GM12801 (cell line): Measurements from ENCODE around the gene RFLNA.

ENCODE experiments used
- CTCF ChIP-seq: IDR thresholded peaks from one replicate; pipeline ENCODE4 v1.5.1; 2011; ENCODE audit warnings: control low read depth; ENCODE audit not compliant: insufficient read length; ENCODE audit errors: extremely low read depth

The RFLNA gene

DNA sequence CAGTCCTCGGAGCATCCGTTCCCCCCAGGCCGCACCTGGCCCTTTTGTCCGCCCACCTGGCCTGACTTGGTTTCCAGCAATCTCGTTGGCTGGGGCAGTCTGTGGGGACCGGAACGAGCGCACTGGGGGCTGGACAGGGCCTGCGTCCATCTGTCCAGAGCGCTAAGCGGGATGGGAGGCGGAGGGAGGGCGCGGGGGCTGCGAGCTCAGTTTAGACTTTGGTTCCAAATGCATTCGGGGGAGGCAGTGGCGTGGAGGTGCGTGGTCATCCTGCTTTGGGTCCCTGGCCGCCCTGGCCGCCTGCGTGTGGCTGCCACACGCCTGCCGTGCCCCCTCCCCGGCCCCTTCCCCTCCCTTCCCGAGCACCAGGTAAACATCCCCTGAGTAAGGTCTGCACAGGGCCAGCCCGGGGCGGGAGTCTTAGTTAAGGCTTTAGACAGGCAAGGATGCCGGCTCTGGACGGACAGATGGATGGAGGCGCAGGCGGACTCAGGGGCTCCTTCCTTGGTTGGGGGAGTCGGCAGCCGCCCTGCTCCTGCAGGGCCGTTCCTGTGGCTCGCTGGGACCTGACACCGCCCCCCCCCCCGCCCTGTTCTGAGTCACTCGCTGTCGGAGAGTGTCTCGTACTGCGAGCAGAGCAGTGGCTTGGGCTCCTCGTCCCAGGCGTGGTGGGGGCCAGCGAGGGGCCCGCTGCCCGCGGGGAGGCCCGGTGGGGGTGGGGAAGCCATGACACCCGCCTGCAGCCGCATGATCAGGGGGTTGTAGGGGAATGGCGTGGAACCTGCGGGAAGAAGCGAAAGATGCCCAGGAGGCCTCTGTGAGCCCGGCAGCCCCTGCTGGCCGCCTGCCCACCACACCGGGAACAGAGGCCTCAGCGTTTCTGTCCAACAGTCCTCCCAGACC, 30.2 kb downstream of the RFLNA start:
- TF ChIP-seq CTCF = no peak

- TF ChIP-seq CTCF = no peak
Measured at GRCh38 chr12:124326104-124326503, 31.2 kb downstream of the RFLNA start.

GRCh38 chr12:124326871-124327270, 32.0 kb downstream of the RFLNA start:
- TF ChIP-seq CTCF = no peak

DNA sequence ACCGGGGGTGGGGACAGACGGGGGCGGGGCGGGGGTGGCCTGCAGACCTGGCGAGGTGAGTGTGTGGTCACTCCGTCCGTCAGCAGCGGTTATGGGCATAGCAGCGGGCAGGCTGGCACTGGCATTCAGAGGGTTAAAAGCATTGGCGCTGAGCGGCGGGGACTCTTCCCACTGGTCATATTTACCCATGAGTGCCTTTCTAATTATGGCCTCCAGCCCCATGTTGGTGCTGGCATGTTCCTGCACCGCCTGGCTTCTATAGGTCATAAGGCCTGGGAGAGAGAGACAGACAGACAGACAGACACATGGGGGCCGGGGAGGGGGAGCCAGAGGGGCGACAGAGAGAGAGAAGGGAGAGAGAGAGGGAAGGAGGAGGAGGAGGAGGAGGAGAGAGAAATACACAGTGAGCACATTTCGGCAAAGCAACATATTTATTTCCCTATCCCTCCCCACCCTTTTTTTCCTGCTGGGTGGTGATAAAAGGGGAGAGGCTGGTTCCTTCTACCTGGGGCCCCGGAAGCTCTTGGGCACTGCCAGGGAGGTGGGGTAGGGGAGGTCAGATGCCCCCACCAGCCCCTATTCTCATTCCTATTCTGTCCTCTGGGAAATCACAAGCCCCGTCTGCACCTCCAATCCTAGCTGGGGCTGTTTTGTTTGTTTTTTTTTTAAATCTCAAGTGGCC, 32.6 kb downstream of the RFLNA start:
- no peak for TF ChIP-seq CTCF

GRCh38 chr12:124328116-124328515, 33.2 kb downstream of the RFLNA start:
- no peak for TF ChIP-seq CTCF

DNA sequence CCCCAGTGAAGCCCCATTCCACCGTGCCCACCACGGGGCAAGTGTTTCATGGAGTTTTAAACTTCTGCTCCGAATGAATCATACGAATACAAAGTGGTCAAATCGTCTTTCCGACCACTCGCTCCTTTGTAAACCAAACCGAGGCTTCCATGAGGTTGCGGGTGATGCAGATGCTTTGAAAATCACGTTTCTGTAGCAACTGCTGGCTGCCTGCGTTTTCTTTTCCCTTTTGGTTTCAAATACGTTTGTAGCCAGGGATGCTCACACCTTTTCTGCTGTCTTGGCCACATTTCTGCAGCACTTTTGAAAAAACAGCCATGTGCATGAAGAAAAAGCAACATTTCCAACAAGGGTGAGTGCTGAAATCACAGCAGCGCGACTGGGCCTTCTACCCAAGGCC, 33.7 kb downstream of the RFLNA start:
- TF ChIP-seq CTCF = no peak

- no peak for TF ChIP-seq CTCF
Measured at GRCh38 chr12:124332058-124332672, 37.3 kb downstream of the RFLNA start.
